ENCODE data around the gene AGTR2.
"Not testable (repeated sequence)": the region's sequence is repeated elsewhere in the genome, so short reads cannot be mapped to it uniquely, and the experiment has no call there.

The AGTR2 gene
- 0 reads per million in 2 donors for total RNA-seq

- DNase-seq: no peak
Measured at GRCh38 chrX:116170511-116170910, at the start of gene AGTR2. Gene AGTR2 (plus strand): TSS chrX:116170744. CDS start chrX:116172281, 1,537 bp downstream.

- no peak for DNase-seq
Measured at GRCh38 chrX:116135277-116135676, 35.3 kb upstream of the AGTR2 start.

GRCh38 chrX:116141270-116141669 lies 29.3 kb upstream of the AGTR2 start:
- not testable (repeated sequence) for DNase-seq

GRCh38 chrX:116142976-116143375 lies 27.6 kb upstream of the AGTR2 start:
- DNase-seq: no peak

GRCh38 chrX:116172976-116173375 lies 2.4 kb downstream of the AGTR2 start:
- DNase-seq: no peak

- no peak for DNase-seq
Measured at GRCh38 chrX:116181300-116181699, 10.8 kb downstream of the AGTR2 start.

GRCh38 chrX:116185163-116185562 lies 14.6 kb downstream of the AGTR2 start:
- no peak for DNase-seq

GRCh38 chrX:116194649-116195048 lies 24.1 kb downstream of the AGTR2 start:
- DNase-seq: no peak

- no peak for DNase-seq
Measured at GRCh38 chrX:116198235-116198634, 27.7 kb downstream of the AGTR2 start.

- no peak for DNase-seq
Measured at GRCh38 chrX:116198810-116199209, 28.3 kb downstream of the AGTR2 start.

GRCh38 chrX:116204932-116205331 lies 34.4 kb downstream of the AGTR2 start:
- no peak for DNase-seq

GRCh38 chrX:116213262-116213661 lies 42.7 kb downstream of the AGTR2 start:
- DNase-seq: no peak

GRCh38 chrX:116217080-116217479 lies 46.5 kb downstream of the AGTR2 start:
- DNase-seq: not testable (repeated sequence)
